Thoracic aorta (tissue), 2 donors: ENCODE data around the gene DNM3. TPM values are rescaled to one million over a fixed set of nuclear protein-coding genes. Genes with fewer than 3 reads are reported as not detected.

Experiments
- ATAC-seq: fragments of 150-250 bp; one replicate; pipeline ENCODE4 v1.8.0; 2017; ENCODE audit warnings: low read depth; ENCODE audit not compliant: insufficient number of reproducible peaks, low FRiP score
- DNase-seq: peaks from one replicate; pipeline ENCODE4 v3.0.0-alpha.2; 2020; ENCODE audit warnings: low spot score
- H3K27ac ChIP-seq, 2 donors: fragments of 200-600 bp; sonication (generic); 1 replicate in 1 of 2; 2 replicates in 1 of 2; pipeline ENCODE4 v1.5.1; 2016; ENCODE audit warnings: mild to moderate bottlenecking in 2 of 2, moderate library complexity in 2 of 2
- H3K27me3 ChIP-seq: fragments of 200-600 bp; sonication (generic); replicated peaks from 2 replicates; pipeline ENCODE4 v1.6.0; 2016; ENCODE audit warnings: mild to moderate bottlenecking; ENCODE audit not compliant: insufficient read depth
- H3K36me3 ChIP-seq: fragments of 200-600 bp; sonication (generic); one replicate; pipeline ENCODE4 v1.5.1; 2016
- H3K4me1 ChIP-seq, 2 donors: fragments of 200-600 bp; sonication (generic); 1 replicate in 1 of 2; 2 replicates in 1 of 2; pipeline versions ENCODE4 v1.5.1 to v1.6.0; 2016; ENCODE audit warnings: low read depth in 2 of 2, mild to moderate bottlenecking in 1 of 2; ENCODE audit not compliant: control insufficient read depth in 1 of 2
- H3K4me3 ChIP-seq: fragments of 200-600 bp; sonication (generic); 2 replicates; pipeline ENCODE4 v1.5.1; 2016; ENCODE audit warnings: mild to moderate bottlenecking
- H3K9me3 ChIP-seq: fragments of 200-600 bp; sonication (generic); 2 replicates; pipeline ENCODE4 v1.5.1; 2016
- CTCF ChIP-seq: fragments of 200-600 bp; sonication (generic); IDR thresholded peaks from one replicate; pipeline ENCODE4 v1.5.1; 2019; ENCODE audit warnings: antibody characterized with exemption
- total RNA-seq, 2 donors: library from RNA; depleted of rRNA; stranded (reverse); fragments of >200 nt; gene quantifications; one replicate each; pipeline versions ENCODE4 v1.1.0 to v1.2.3, GENCODE V29; 2016

The DNM3 gene
- total RNA-seq, 2 donors from 2014 or later: 5.8 to 7.5 TPM

GRCh38 chr1:172381946-172382345 is 540.6 kb downstream of the DNM3 start:
- ATAC-seq: no peak
- peaks cover 9 to 32% of the 10 kb centered on the region in 2 donors for H3K4me1 ChIP-seq
- DNase-seq: no peak
- H3K4me3 ChIP-seq: no peak overlapping the region
- no peak for TF ChIP-seq CTCF
- H3K27ac ChIP-seq: peak overlapping the region; percentile 2 to 63
- H3K9me3 ChIP-seq: no peaks in the 10 kb centered on the region
- no peaks in the 10 kb centered on the region for H3K36me3 ChIP-seq
- no peaks in the 10 kb centered on the region for H3K27me3 ChIP-seq

GRCh38 chr1:172382406-172382805 is 541.1 kb downstream of the DNM3 start:
- H3K9me3 ChIP-seq: no peaks in the 10 kb centered on the region
- H3K36me3 ChIP-seq: no peaks in the 10 kb centered on the region
- peak overlapping the region; percentile 63 to 64 for H3K27ac ChIP-seq
- H3K4me1 ChIP-seq: peaks cover 9 to 32% of the 10 kb centered on the region in 2 donors
- peak overlapping the region; percentile 56 for H3K4me3 ChIP-seq
- TF ChIP-seq CTCF: no peak
- H3K27me3 ChIP-seq: no peaks in the 10 kb centered on the region
- no peak for ATAC-seq
- DNase-seq: no peak

- DNase-seq: no peak
- peaks cover 9 to 32% of the 10 kb centered on the region in 2 donors for H3K4me1 ChIP-seq
- no peak for ATAC-seq
- H3K27me3 ChIP-seq: no peaks in the 10 kb centered on the region
- H3K9me3 ChIP-seq: no peaks in the 10 kb centered on the region
- TF ChIP-seq CTCF: no peak
- H3K4me3 ChIP-seq: peak overlapping the region; percentile 56
- H3K36me3 ChIP-seq: no peaks in the 10 kb centered on the region
- H3K27ac ChIP-seq: peak overlapping the region; percentile 63 to 64
These were observed 541.7 kb downstream of the DNM3 start for GRCh38 chr1:172382990-172383389.

GRCh38 chr1:172383536-172383935 is 542.2 kb downstream of the DNM3 start:
- H3K27ac ChIP-seq: peak overlapping the region; percentile 63 to 64
- TF ChIP-seq CTCF: no peak
- peaks cover 9 to 32% of the 10 kb centered on the region in 2 donors for H3K4me1 ChIP-seq
- H3K36me3 ChIP-seq: no peaks in the 10 kb centered on the region
- ATAC-seq (no peak), DNase-seq (no peak)
- H3K9me3 ChIP-seq: no peaks in the 10 kb centered on the region
- no peaks in the 10 kb centered on the region for H3K27me3 ChIP-seq
- peak overlapping the region; percentile 56 for H3K4me3 ChIP-seq

GRCh38 chr1:172384656-172385055 is 543.4 kb downstream of the DNM3 start:
- Histone ChIP-seq H3K36me3 (no peaks in the 10 kb centered on the region), H3K27ac (no peak overlapping the region), H3K4me1 (peaks cover 9 to 32% of the 10 kb centered on the region in 2 donors), H3K27me3 (no peaks in the 10 kb centered on the region), H3K4me3 (no peak overlapping the region), H3K9me3 (no peaks in the 10 kb centered on the region)
- DNase-seq (no peak), ATAC-seq (no peak)
- no peak for TF ChIP-seq CTCF
